Right lobe of liver (tissue), 4 donors: ENCODE results near the gene EFCAB5.

Experiments used
- POLR2A ChIP-seq: fragments of 450-650 bp; IDR thresholded peaks from one replicate; pipeline ENCODE4 v1.6.1; 2017; ENCODE audit warnings: antibody characterized with exemption, mild to moderate bottlenecking
- TF ChIP-seq, protein P1 (sequence below), 4 donors: fragments of 200-600 bp in 3 of 4; fragments of 450-650 bp in 1 of 4; IDR thresholded peaks; one replicate each; pipeline versions ENCODE4 v1.5.1 to v1.8.0; 2016 to 2022; ENCODE audit warnings: antibody characterized with exemption in 4 of 4, mild to moderate bottlenecking in 2 of 4
- donor health status: DM: no; HTN: no; CAD: no.
- donor health status: DM: no; HTN: no; CAD: no.
- donor health status: DM: no; HTN: yes; CAD: no.

GRCh38 chr17:30103921-30104320 is 162.5 kb downstream of the EFCAB5 start:
- TF ChIP-seq, protein P1, sequence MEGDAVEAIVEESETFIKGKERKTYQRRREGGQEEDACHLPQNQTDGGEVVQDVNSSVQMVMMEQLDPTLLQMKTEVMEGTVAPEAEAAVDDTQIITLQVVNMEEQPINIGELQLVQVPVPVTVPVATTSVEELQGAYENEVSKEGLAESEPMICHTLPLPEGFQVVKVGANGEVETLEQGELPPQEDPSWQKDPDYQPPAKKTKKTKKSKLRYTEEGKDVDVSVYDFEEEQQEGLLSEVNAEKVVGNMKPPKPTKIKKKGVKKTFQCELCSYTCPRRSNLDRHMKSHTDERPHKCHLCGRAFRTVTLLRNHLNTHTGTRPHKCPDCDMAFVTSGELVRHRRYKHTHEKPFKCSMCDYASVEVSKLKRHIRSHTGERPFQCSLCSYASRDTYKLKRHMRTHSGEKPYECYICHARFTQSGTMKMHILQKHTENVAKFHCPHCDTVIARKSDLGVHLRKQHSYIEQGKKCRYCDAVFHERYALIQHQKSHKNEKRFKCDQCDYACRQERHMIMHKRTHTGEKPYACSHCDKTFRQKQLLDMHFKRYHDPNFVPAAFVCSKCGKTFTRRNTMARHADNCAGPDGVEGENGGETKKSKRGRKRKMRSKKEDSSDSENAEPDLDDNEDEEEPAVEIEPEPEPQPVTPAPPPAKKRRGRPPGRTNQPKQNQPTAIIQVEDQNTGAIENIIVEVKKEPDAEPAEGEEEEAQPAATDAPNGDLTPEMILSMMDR (IDR thresholded peaks at IDR 0.05): no peak
- TF ChIP-seq POLR2A: no peak
